ENCODE data around the gene STX8.

Gene STX8

DNA sequence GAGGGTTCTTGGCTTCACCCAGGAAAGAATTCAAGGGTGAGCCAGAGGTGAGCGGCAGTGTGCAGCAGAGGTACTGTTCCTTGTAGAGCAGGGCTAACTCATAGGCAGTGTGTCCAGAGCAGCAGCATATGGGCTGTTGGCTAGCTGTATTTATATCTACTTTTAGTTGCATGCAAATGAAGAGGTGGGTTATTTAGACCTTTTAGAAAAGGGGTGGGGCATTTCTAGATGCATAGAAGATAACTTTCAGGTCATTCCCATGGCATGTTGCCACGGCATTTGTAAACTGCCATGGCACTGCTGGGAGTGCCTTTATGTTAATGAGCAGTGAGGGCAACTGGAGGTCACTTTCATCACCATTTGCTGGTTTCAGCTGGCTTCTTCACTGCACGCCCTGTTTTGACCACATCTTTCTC lies 141.0 kb downstream of the STX8 start:
- DNase-seq, result no peak

DNA sequence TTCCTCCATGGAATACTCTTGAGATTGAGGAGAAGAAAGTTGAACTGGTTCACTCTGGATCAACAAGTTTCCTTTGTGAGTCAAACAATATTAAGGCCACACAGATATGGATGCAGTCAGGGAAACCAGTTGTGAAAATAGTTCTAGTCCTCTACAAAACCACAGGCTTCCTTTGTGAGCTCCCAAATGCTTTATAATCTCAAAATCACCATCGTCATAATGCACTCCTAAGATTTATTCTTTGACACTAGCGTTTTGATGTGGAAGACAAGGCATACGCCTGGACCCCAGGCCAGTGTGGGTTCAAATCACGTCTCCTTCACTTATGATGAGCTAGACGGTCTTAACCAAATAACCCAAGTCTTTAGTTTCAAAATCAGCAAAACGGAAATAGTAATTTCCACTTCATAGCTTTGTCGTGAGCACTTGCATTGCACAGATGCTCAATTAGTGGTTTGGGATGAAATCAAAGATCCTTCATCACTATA lies 142.6 kb downstream of the STX8 start:
- DNase-seq, result peak; percentile 4 to 10

- DNase-seq, result no peak
Measured at GRCh38 chr17:9432134-9432885, 143.3 kb downstream of the STX8 start.

GRCh38 chr17:9431620-9432019 lies 144.0 kb downstream of the STX8 start:
- DNase-seq, result no peak

GRCh38 chr17:9427465-9428315 lies 147.9 kb downstream of the STX8 start:
- no peak for DNase-seq

- no peak for DNase-seq
Measured at GRCh38 chr17:9424071-9424640, 151.5 kb downstream of the STX8 start.

GRCh38 chr17:9421525-9421924 lies 154.1 kb downstream of the STX8 start:
- DNase-seq, result no peak

DNA sequence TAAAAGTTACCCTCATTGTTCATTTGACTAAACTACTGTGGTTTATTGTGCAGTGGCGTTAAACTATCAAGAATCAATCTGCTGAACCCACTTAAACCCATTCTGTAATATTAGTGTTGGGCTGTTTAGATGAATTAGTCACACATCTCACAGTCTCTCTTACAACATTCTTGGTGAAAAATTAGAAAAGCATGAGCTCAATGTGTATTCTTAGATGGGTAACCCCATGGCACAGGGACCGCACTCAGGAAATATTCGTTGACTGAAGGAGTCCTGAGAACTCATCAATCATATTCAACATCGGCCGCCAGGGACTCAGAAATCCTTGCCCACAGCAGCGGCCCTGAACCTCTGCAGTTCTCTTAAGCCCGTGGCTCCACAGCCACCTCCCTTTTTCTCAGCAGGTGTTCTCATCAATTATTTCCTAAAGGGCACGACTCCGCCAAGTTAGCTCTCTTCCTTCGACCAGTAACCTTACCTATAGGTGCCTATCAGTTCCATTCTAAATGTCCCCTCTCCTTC lies 155.6 kb downstream of the STX8 start:
- no peak for DNase-seq

- DNase-seq, result no peak
Measured at GRCh38 chr17:9414471-9414870, 161.1 kb downstream of the STX8 start.

DNA sequence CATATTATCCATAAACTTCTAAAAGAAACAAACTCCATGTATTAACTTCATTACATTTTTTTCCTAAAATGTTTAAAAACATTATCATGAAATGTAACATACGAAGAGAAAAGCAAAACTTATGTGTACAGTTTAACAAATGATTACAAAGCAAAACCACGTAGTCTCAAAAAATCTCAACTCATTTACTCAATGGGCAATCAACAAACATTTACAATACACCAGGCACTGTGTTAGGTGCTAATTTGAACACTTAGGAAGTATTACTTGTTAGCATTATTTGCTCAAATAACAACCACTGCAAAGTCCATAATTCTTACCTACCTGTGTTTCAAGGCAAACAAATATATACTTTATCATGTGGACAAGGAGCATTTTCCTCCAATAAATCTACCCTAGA lies 164.9 kb downstream of the STX8 start:
- DNase-seq, result no peak

DNA sequence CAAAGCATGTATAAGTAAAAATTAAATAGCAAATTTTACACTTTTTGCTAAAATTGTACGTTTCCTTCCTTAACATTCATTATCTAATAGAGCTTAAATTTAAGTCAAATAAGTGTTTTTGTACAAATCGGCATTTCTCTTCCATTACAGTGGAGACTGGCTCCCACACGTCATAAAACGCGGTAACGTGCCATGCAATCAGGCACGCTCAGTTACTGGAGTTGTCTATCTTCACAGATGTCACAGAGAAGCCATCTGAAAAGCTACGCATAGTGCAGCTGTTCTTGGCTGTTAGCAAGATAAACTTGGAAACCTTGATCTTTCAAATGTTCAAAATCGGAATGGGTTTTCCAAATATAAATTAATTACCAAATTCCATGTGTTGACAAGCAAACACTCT lies 165.3 kb downstream of the STX8 start:
- no peak for DNase-seq

GRCh38 chr17:9409878-9410277 lies 165.7 kb downstream of the STX8 start:
- no peak for DNase-seq

GRCh38 chr17:9408868-9409829 lies 166.5 kb downstream of the STX8 start:
- no peak for DNase-seq

GRCh38 chr17:9408381-9408780 lies 167.2 kb downstream of the STX8 start:
- DNase-seq, result no peak

DNA sequence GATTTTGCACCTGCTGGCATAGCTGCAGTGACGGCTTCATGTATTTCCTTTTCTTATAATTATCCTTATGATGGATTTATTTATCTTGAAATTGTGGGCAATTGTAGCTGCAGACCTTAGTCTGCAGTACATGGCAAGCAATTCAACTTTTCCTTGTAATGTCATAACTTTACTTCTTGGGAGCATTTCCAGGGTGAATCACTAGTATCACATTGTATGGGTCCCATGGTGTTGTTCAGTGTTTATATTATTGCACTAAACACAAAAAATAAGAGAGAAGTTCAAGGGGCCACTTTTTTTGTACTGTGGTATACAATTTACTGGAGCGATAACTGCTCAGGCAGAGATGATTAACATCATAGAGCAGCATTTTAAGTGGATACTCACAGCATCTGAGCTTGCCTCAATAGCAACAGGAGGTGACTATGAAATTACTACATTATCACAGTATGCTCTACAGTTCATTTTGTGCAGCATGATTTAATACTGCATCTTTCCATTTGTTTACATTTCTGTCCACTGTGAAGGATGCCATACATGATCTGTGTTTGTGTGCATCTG lies 169.5 kb downstream of the STX8 start:
- no peak for DNase-seq

GRCh38 chr17:9403257-9403656 lies 172.4 kb downstream of the STX8 start:
- DNase-seq, result no peak

GRCh38 chr17:9402590-9403199 lies 172.9 kb downstream of the STX8 start:
- DNase-seq, result peak; percentile 53 to 62

DNA sequence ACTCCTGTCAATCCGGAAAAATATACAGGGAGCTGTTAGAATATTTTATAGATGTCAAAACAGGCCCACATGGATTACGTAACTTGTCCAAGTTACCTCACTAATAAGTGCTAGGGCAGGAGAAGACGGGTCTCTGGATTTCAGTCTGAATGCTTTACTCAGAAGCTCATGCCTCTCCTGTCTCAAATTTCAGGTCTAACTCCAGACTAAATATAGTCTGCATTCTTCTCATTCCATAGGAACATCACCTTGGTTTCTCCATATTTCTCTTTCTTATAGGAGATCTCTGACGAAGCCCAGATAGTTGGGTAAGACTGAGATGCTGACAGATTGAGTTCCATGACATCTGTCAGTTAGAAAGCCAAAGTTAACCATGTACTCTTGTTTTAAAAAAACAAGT lies 174.2 kb downstream of the STX8 start:
- no peak for DNase-seq

- peak; percentile 8 to 11 for DNase-seq
Measured at GRCh38 chr17:9389111-9389527, 186.5 kb downstream of the STX8 start.

- DNase-seq, result no peak
Measured at GRCh38 chr17:9386401-9386800, 189.2 kb downstream of the STX8 start.

- DNase-seq, result no peak
Measured at GRCh38 chr17:9383826-9384225, 191.8 kb downstream of the STX8 start.
